Trophoblast cell (in vitro differentiated cells and primary cell): ENCODE data around the gene ZNF439.
A peak's percentile ranks its signal among the peaks of the same experiment; 100 is the strongest.
"Not testable (repeated sequence)": the region's sequence is repeated elsewhere in the genome, so short reads cannot be mapped to it uniquely, and the experiment has no call there.

Source experiments
- DNase-seq, 2 donors: peaks; one replicate each; pipeline ENCODE4 v3.0.0-alpha.2; 2016
- H2AFZ ChIP-seq: 2 replicates; pipeline ENCODE4 v1.6.1; 2013; ENCODE audit warnings: low read length, moderate library complexity, mild to moderate bottlenecking; ENCODE audit not compliant: insufficient read depth, poor library complexity
- H2AK5ac ChIP-seq: 2 replicates; pipeline ENCODE4 v1.6.1; 2013; ENCODE audit warnings: mild to moderate bottlenecking, low read length
- H2BK120ac ChIP-seq: 2 replicates; pipeline ENCODE4 v1.6.1; 2013; ENCODE audit warnings: low read length, mild to moderate bottlenecking, moderate library complexity; ENCODE audit not compliant: insufficient read depth, poor library complexity
- H2BK12ac ChIP-seq: 2 replicates; pipeline ENCODE4 v1.6.1; 2013; ENCODE audit warnings: mild to moderate bottlenecking, low read length, moderate library complexity
- H2BK5ac ChIP-seq: 2 replicates; pipeline ENCODE4 v1.6.1; 2013; ENCODE audit warnings: low read length, low read depth, moderate library complexity, mild to moderate bottlenecking; ENCODE audit not compliant: poor library complexity
- H3K14ac ChIP-seq: 2 replicates; pipeline ENCODE4 v1.6.1; 2013; ENCODE audit warnings: mild to moderate bottlenecking, low read length
- H3K18ac ChIP-seq: 2 replicates; pipeline ENCODE4 v1.6.1; 2013; ENCODE audit warnings: mild to moderate bottlenecking, low read length
- H3K23ac ChIP-seq: 2 replicates; pipeline ENCODE4 v1.6.1; 2013; ENCODE audit warnings: low read length
- H3K27ac ChIP-seq: 2 replicates; pipeline ENCODE4 v1.5.1; 2013; ENCODE audit warnings: low read depth, mild to moderate bottlenecking, inconsistent platforms, low read length, moderate library complexity
- H3K27me3 ChIP-seq: 2 replicates; pipeline ENCODE4 v1.6.1; 2013; ENCODE audit warnings: inconsistent platforms, mild to moderate bottlenecking, low read length, moderate library complexity; ENCODE audit not compliant: insufficient read depth
- H3K36me3 ChIP-seq, 2 experiments: 1 replicate in 1 of 2; 2 replicates in 1 of 2; pipeline ENCODE4 v1.6.1; 2013; ENCODE audit warnings: low read length in 2 of 2, mild to moderate bottlenecking in 2 of 2, moderate library complexity in 1 of 2; ENCODE audit not compliant: insufficient read depth in 2 of 2, control insufficient read depth in 1 of 2
- H3K4ac ChIP-seq: 2 replicates; pipeline ENCODE4 v1.6.1; 2013; ENCODE audit warnings: low read depth, mild to moderate bottlenecking, low read length, moderate library complexity
- H3K4me1 ChIP-seq, 2 experiments: 1 replicate in 1 of 2; 2 replicates in 1 of 2; pipeline ENCODE4 v1.6.1; 2013; ENCODE audit warnings: low read length in 2 of 2, mild to moderate bottlenecking in 2 of 2, moderate library complexity in 1 of 2; ENCODE audit not compliant: insufficient read depth in 2 of 2, control insufficient read depth in 1 of 2
- H3K4me2 ChIP-seq: 2 replicates; pipeline ENCODE4 v1.6.1; 2013; ENCODE audit warnings: inconsistent platforms, mild to moderate bottlenecking, low read length, moderate library complexity
- H3K4me3 ChIP-seq: 2 replicates; pipeline ENCODE4 v1.5.1; 2013; ENCODE audit warnings: mild to moderate bottlenecking, low read depth, low read length, inconsistent platforms
- H3K79me1 ChIP-seq: one replicate; pipeline ENCODE4 v1.6.1; 2013; ENCODE audit warnings: low read length
- H3K79me2 ChIP-seq: 2 replicates; pipeline ENCODE4 v1.6.1; 2013; ENCODE audit warnings: low read length, mild to moderate bottlenecking; ENCODE audit not compliant: control insufficient read depth, insufficient read depth, poor library complexity
- H3K9ac ChIP-seq: 2 replicates; pipeline ENCODE4 v1.6.1; 2013; ENCODE audit warnings: mild to moderate bottlenecking, low read length
- H3K9me3 ChIP-seq: 2 replicates; pipeline ENCODE4 v1.6.1; 2013; ENCODE audit warnings: low read depth, mild to moderate bottlenecking, control low read depth, inconsistent platforms, low read length; ENCODE audit not compliant: insufficient read depth
- H4K12ac ChIP-seq: 2 replicates; pipeline ENCODE4 v1.6.1; 2013; ENCODE audit warnings: low read depth, mild to moderate bottlenecking, low read length, moderate library complexity
- H4K8ac ChIP-seq: 2 replicates; pipeline ENCODE4 v1.6.1; 2013; ENCODE audit warnings: low read depth, mild to moderate bottlenecking, low read length, moderate library complexity
- H4K91ac ChIP-seq: one replicate; pipeline ENCODE4 v1.6.1; 2013; ENCODE audit warnings: low read depth, mild to moderate bottlenecking, low read length, moderate library complexity
- WGBS: extraction: QIAGEN DNeasy Blood & Tissue Kit; methylation state at CpG from one replicate; pipeline ENCODE4 v1.1.7; 2013; ENCODE audit warnings: missing lambda C conversion rate; ENCODE audit not compliant: insufficient read length, insufficient coverage; ENCODE audit errors: extremely low coverage; 5-methylcytosine and 5-hydroxymethylcytosine counted together

The ZNF439 gene

GRCh38 chr19:11847615-11848014 is 911 bp upstream of the ZNF439 start:
- H3K27me3 ChIP-seq, H2BK120ac ChIP-seq, DNase-seq, H3K4me3 ChIP-seq, H2BK5ac ChIP-seq, H2BK12ac ChIP-seq, H3K79me2 ChIP-seq, H3K4me1 ChIP-seq, H3K36me3 ChIP-seq, H3K27ac ChIP-seq, H2AK5ac ChIP-seq, H3K14ac ChIP-seq, H3K23ac ChIP-seq, H3K18ac ChIP-seq, H3K9ac ChIP-seq, H4K8ac ChIP-seq, H4K91ac ChIP-seq, H4K12ac ChIP-seq, H3K4me2 ChIP-seq, H3K4ac ChIP-seq, H2AFZ ChIP-seq, H3K79me1 ChIP-seq: not testable (repeated sequence)
- H3K9me3 ChIP-seq, result peaks cover 12% of the 10 kb centered on the region
- no CpG with 5 or more reads among the region's 6 CpGs for WGBS

- H2AFZ ChIP-seq, result no peak overlapping the region
- no peak overlapping the region for H4K91ac ChIP-seq
- WGBS, result no CpG with 5 or more reads among the region's 11 CpGs
- no peak overlapping the region for H3K14ac ChIP-seq
- H4K12ac ChIP-seq, result no peak overlapping the region
- no peak overlapping the region for H2BK5ac ChIP-seq
- H3K4me2 ChIP-seq, result no peak overlapping the region
- DNase-seq, result no peak
- no peaks in the 10 kb centered on the region for H3K36me3 ChIP-seq
- no peaks in the 10 kb centered on the region for H3K27me3 ChIP-seq
- H3K79me1 ChIP-seq, result no peaks in the 10 kb centered on the region
- no peaks in the 10 kb centered on the region for H3K79me2 ChIP-seq
- H3K27ac ChIP-seq, result no peak overlapping the region
- no peak overlapping the region for H3K9ac ChIP-seq
- no peak overlapping the region for H2AK5ac ChIP-seq
- peaks cover 12% of the 10 kb centered on the region for H3K9me3 ChIP-seq
- H2BK120ac ChIP-seq, result no peak overlapping the region
- no peak overlapping the region for H3K4ac ChIP-seq
- H3K4me3 ChIP-seq, result no peak overlapping the region
- no peak overlapping the region for H3K23ac ChIP-seq
- H3K4me1 ChIP-seq, result no peaks in the 10 kb centered on the region
- no peak overlapping the region for H3K18ac ChIP-seq
- H4K8ac ChIP-seq, result no peak overlapping the region
- H2BK12ac ChIP-seq, result no peak overlapping the region
Observed at GRCh38 chr19:11848200-11848593, 329 bp upstream of the ZNF439 start.

- H3K9ac ChIP-seq, H2AFZ ChIP-seq, DNase-seq, H3K27me3 ChIP-seq, H4K8ac ChIP-seq, H3K23ac ChIP-seq, H3K36me3 ChIP-seq, H2BK5ac ChIP-seq, H2BK120ac ChIP-seq, H2AK5ac ChIP-seq, H3K4me1 ChIP-seq, H3K4me2 ChIP-seq, H3K18ac ChIP-seq, H4K91ac ChIP-seq, H3K79me1 ChIP-seq, H3K27ac ChIP-seq, H3K4ac ChIP-seq, H3K4me3 ChIP-seq, H3K14ac ChIP-seq, H2BK12ac ChIP-seq, H4K12ac ChIP-seq, H3K79me2 ChIP-seq: not testable (repeated sequence)
- no CpG with 5 or more reads among the region's 4 CpGs for WGBS
- peaks cover 18% of the 10 kb centered on the region for H3K9me3 ChIP-seq
Observed at GRCh38 chr19:11850289-11850688, 1.8 kb downstream of the ZNF439 start.

GRCh38 chr19:11853358-11853757 is 4.8 kb downstream of the ZNF439 start:
- H3K79me2 ChIP-seq, result no peaks in the 10 kb centered on the region
- no peak overlapping the region for H3K4me2 ChIP-seq
- H3K4me1 ChIP-seq, result no peaks in the 10 kb centered on the region
- peaks cover 18% of the 10 kb centered on the region for H3K9me3 ChIP-seq
- H3K27me3 ChIP-seq, result no peaks in the 10 kb centered on the region
- no peak overlapping the region for H3K9ac ChIP-seq
- no peak overlapping the region for H3K18ac ChIP-seq
- H4K91ac ChIP-seq, result no peak overlapping the region
- no peak overlapping the region for H3K14ac ChIP-seq
- no CpG with 5 or more reads among the region's 3 CpGs for WGBS
- no peak overlapping the region for H2AFZ ChIP-seq
- no peaks in the 10 kb centered on the region for H3K79me1 ChIP-seq
- H3K36me3 ChIP-seq, result no peaks in the 10 kb centered on the region
- H2BK120ac ChIP-seq, result no peak overlapping the region
- H3K27ac ChIP-seq, result no peak overlapping the region
- H2BK12ac ChIP-seq, result no peak overlapping the region
- H3K23ac ChIP-seq, result no peak overlapping the region
- H2BK5ac ChIP-seq, result no peak overlapping the region
- H4K8ac ChIP-seq, result no peak overlapping the region
- no peak overlapping the region for H3K4me3 ChIP-seq
- peak; percentile 35 to 68 for DNase-seq
- H2AK5ac ChIP-seq, result no peak overlapping the region
- H3K4ac ChIP-seq, result no peak overlapping the region
- H4K12ac ChIP-seq, result no peak overlapping the region
